HFFc6 (cell line): Measurements from ENCODE around the gene DYNC1I1. TPM values are rescaled to one million over a fixed set of nuclear protein-coding genes. Genes with fewer than 3 reads are reported as not detected.
A peak's percentile ranks its signal among the peaks of the same experiment; 100 is the strongest.

Experiments used
- DNase-seq: peaks from one replicate; pipeline ENCODE4 v3.0.0-alpha.2; 2018
- H3K27ac Mint-ChIP-seq: 2 replicates; pipeline ENCODE4 v1.8.0; 2020; ENCODE audit warnings: mild to moderate bottlenecking, mixed read lengths
- H3K27me3 Mint-ChIP-seq: 2 replicates; pipeline ENCODE4 v1.8.0; 2021; ENCODE audit warnings: mild to moderate bottlenecking, moderate library complexity, mixed read lengths; ENCODE audit not compliant: insufficient read depth
- H3K36me3 Mint-ChIP-seq: 2 replicates; pipeline ENCODE4 v1.8.0; 2021; ENCODE audit warnings: low read depth, mixed read lengths
- H3K4me1 Mint-ChIP-seq: 2 replicates; pipeline ENCODE4 v1.8.0; 2020; ENCODE audit warnings: low read depth, mixed read lengths
- H3K4me3 Mint-ChIP-seq: 2 replicates; pipeline ENCODE4 v1.8.0; 2020; ENCODE audit warnings: mild to moderate bottlenecking, moderate library complexity, mixed read lengths
- H3K9me3 Mint-ChIP-seq: 2 replicates; pipeline ENCODE4 v1.8.0; 2020; ENCODE audit warnings: mild to moderate bottlenecking, mixed read lengths
- total RNA-seq, 6 experiments: library from RNA; stranded (reverse); fragmentation: NEBNext Ultra II Directional; extraction: Animal tissue kit (Norgen Biotek cat#: 25700); gene quantifications; 2 replicates in 1 of 6; 3 replicates in 5 of 6; pipeline ENCODE4 v1.2.3, GENCODE V29; 2021
- TF ChIP-seq, protein P1 (sequence below): fragments of 200-600 bp; sonication (generic); IDR thresholded peaks from 2 replicates; pipeline ENCODE4 v1.5.0; 2021; ENCODE audit warnings: antibody characterized with exemption, mild to moderate bottlenecking

Gene DYNC1I1
- total RNA-seq, 6 experiments from 2014 or later = 0.08 to 0.34 (median 0.14) TPM; not detected in 1

DNA sequence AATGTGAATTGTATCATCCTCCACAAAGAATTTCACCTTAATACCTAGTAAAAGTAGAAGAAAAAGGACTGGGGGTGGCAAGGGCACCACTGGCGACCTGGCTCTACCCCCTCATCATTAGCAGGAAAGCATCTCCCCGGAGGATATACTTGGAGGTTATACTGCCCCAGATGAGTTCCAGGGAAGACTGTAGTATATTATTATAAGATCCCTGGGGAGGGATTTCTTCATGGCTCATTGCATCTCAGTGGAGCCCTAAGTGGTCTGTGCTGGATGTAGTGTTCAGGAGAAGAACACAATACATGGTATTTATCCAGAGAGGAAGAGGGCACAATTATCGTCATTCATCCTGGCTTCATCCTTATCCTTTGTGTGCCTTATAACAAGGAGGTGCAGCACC lies 14.2 kb upstream of the DYNC1I1 start:
- H3K27ac Mint-ChIP-seq = no peak overlapping the region
- H3K9me3 Mint-ChIP-seq = peaks cover 19% of the 10 kb centered on the region
- no peaks in the 10 kb centered on the region; the same call in 1 of the 2 replicates for H3K36me3 Mint-ChIP-seq
- TF ChIP-seq, protein P1, sequence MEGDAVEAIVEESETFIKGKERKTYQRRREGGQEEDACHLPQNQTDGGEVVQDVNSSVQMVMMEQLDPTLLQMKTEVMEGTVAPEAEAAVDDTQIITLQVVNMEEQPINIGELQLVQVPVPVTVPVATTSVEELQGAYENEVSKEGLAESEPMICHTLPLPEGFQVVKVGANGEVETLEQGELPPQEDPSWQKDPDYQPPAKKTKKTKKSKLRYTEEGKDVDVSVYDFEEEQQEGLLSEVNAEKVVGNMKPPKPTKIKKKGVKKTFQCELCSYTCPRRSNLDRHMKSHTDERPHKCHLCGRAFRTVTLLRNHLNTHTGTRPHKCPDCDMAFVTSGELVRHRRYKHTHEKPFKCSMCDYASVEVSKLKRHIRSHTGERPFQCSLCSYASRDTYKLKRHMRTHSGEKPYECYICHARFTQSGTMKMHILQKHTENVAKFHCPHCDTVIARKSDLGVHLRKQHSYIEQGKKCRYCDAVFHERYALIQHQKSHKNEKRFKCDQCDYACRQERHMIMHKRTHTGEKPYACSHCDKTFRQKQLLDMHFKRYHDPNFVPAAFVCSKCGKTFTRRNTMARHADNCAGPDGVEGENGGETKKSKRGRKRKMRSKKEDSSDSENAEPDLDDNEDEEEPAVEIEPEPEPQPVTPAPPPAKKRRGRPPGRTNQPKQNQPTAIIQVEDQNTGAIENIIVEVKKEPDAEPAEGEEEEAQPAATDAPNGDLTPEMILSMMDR = no peak
- H3K27me3 Mint-ChIP-seq = no peaks in the 10 kb centered on the region
- DNase-seq = no peak
- no peak overlapping the region for H3K4me3 Mint-ChIP-seq
- H3K4me1 Mint-ChIP-seq = no peaks in the 10 kb centered on the region

DNA sequence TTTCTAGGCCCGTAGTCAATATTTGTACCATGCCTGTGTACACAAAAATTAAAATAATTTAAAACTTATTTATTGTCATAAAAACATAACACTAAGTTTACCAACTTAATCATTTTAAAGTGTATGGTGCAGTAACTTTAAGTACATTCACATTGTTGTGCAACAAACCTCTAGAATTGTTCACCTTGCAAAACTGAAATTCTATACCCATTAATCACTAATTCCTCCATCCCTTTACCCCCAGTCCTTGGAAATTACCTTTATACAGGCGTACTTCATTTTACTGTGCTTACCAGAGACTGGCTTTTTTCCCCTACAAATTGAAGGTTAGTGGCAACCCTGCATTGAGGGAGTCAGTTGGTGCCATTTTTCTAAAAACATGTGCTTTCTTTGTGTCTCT lies 6.3 kb upstream of the DYNC1I1 start:
- no peak for DNase-seq
- Mint-ChIP-seq H3K4me1 (no peaks in the 10 kb centered on the region), H3K4me3 (no peak overlapping the region), H3K27me3 (no peaks in the 10 kb centered on the region), H3K9me3 (peaks cover 8% of the 10 kb centered on the region), H3K27ac (no peak overlapping the region), H3K36me3 (no peaks in the 10 kb centered on the region)
- TF ChIP-seq, protein P1 = no peak

DNA sequence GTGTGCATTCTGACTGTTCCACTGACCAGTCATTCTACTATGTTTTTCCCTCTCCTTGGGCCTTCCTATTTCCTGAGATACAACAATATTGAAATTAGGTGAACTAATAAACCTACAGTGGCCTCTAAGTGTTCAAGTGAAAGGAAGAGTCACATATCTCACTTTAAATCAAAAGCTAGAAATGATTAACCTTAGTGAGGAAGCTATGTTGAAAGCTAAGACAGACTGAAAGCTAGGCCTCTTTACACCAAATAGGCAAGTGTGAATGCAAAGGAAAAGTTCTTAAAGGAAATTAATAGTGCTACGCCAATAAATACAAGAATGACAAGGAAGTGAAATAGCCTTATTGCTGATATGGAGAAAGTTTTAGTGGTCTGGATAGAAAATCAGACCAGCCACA lies 5.7 kb upstream of the DYNC1I1 start:
- Mint-ChIP-seq H3K4me1 (no peaks in the 10 kb centered on the region), H3K4me3 (no peak overlapping the region), H3K9me3 (peaks cover 8% of the 10 kb centered on the region), H3K36me3 (no peaks in the 10 kb centered on the region), H3K27ac (no peak overlapping the region), H3K27me3 (no peaks in the 10 kb centered on the region)
- no peak for DNase-seq
- TF ChIP-seq, protein P1 = no peak

DNA sequence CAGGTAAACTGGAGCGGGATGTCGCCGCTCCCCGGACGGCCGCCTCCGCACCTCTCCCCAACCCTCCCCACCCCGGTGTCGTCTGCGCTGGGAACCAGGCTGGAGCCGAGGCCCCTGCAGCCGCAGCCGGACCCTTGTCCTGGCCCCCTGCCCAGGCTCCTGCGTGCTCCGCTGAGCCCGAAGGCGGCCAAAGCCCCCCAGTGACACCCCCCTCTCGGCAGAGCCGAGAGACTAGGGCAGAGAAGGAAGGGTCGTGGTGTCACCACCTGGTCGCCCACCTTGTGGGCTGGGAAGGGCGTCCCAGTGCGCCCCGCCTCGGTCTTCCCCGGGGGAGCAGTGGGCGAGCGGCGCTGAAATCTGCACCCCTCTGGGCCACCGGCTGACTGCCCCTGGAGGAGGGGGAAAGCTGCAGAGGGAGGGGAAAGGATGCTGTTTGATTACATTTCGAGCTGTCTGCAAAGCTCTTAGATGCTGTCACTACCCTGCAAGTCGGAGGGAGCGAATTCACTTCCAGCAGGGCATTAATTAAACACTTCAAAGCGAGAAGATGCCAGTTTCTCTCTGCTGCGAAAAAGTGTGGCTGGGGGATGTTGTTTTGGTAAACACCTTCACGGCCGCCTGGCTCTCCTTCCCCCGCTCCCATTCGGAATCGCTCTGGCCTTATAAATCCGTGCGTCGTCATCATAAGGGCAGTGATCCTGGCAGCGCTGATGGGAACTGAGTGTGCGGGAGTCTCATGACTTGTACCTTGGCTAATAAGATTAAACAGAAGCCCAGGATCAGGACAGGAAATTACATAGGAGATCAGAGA lies 622 bp downstream of the DYNC1I1 start:
- Mint-ChIP-seq H3K27ac (no peak overlapping the region), H3K9me3 (peaks cover 5% of the 10 kb centered on the region), H3K27me3 (peaks cover 2% of the 10 kb centered on the region; the same call in 1 of the 2 replicates), H3K36me3 (no peaks in the 10 kb centered on the region), H3K4me1 (no peaks in the 10 kb centered on the region), H3K4me3 (peak overlapping the region; percentile 46; the same call in 1 of the 2 replicates)
- TF ChIP-seq, protein P1 = no peak
- no peak for DNase-seq

DNA sequence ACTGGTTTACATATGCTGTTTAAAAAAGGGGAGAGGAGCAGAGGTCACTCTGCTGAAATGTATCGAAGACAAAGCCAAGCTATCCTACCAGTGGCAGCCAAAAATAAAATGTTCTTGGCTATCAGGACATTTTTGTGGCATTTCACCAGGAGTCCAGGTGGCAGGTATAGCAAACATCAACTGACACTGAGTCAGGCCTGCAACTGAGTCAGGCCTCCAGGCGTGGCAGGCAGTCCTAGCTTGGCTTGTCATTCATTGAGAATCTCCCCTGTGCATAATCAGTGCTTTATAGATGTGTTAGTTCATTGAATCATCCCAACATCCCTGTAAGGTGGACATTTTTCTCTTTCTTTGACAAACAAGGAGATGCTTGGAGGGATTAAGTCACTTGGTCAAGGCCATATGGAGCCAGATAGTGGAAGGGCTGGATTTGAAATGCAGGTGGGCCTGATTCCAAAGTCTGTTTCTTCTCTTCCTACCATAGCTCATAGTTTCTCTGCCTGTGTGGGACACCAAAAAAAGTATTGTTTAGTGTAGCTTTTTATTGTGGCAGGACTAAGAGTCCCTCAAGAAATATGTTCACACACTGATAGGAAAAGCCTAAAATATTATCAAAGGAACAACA lies 4.3 kb downstream of the DYNC1I1 start:
- TF ChIP-seq, protein P1 = no peak
- Mint-ChIP-seq H3K27ac (no peak overlapping the region), H3K9me3 (peaks cover 14% of the 10 kb centered on the region), H3K27me3 (peaks cover 2% of the 10 kb centered on the region; the same call in 1 of the 2 replicates), H3K36me3 (no peaks in the 10 kb centered on the region), H3K4me3 (no peak overlapping the region), H3K4me1 (no peaks in the 10 kb centered on the region)
- DNase-seq = no peak
